Smooth muscle cell (in vitro differentiated cells): ENCODE results near the gene CCR2. TPM values are rescaled to one million over a fixed set of nuclear protein-coding genes. Genes with fewer than 3 reads are reported as not detected.

Source experiments
- DNase-seq: peaks from one replicate; lab custom pipeline; 2025; ENCODE audit not compliant: unreplicated experiment; lab: John Stamatoyannopoulos, UW
- H2AFZ ChIP-seq: fragments of 200-600 bp; sonication (generic); 2 replicates; pipeline ENCODE4 v1.6.0; 2016; ENCODE audit warnings: antibody characterized with exemption, low read depth, mild to moderate bottlenecking
- H3F3A ChIP-seq: fragments of 200-600 bp; sonication (generic); 2 replicates; pipeline ENCODE4 v1.6.0; 2017; ENCODE audit warnings: antibody characterized with exemption, low read depth
- H3K27ac ChIP-seq: fragments of 200-600 bp; sonication (generic); 2 replicates; pipeline ENCODE4 v1.5.1; 2016; ENCODE audit warnings: low read depth, mild to moderate bottlenecking
- H3K27me3 ChIP-seq: fragments of 200-600 bp; sonication (generic); 2 replicates; pipeline ENCODE4 v1.6.1; 2016; ENCODE audit warnings: low read depth, mild to moderate bottlenecking
- H3K36me3 ChIP-seq: fragments of 200-600 bp; sonication (generic); 2 replicates; pipeline ENCODE4 v1.5.1; 2016; ENCODE audit warnings: low read depth
- H3K4me1 ChIP-seq: fragments of 200-600 bp; sonication (generic); 2 replicates; pipeline ENCODE4 v1.5.1; 2016; ENCODE audit warnings: low read depth
- H3K4me2 ChIP-seq: fragments of 200-600 bp; sonication (generic); 2 replicates; pipeline ENCODE4 v1.6.0; 2016; ENCODE audit warnings: mild to moderate bottlenecking
- H3K4me3 ChIP-seq: fragments of 200-600 bp; sonication (generic); 2 replicates; pipeline ENCODE4 v1.5.1; 2016; ENCODE audit warnings: mild to moderate bottlenecking
- H3K79me2 ChIP-seq: fragments of 200-600 bp; sonication (generic); 2 replicates; pipeline ENCODE4 v1.6.0; 2016; ENCODE audit warnings: low read depth, mild to moderate bottlenecking
- H3K9ac ChIP-seq: fragments of 200-600 bp; sonication (generic); 2 replicates; pipeline ENCODE4 v1.6.0; 2016; ENCODE audit warnings: low read depth
- H3K9me3 ChIP-seq: fragments of 200-600 bp; sonication (generic); replicated peaks from 2 replicates; pipeline ENCODE4 v1.5.1; 2016; ENCODE audit warnings: low read depth
- H4K20me1 ChIP-seq: fragments of 200-600 bp; sonication (generic); 2 replicates; pipeline ENCODE4 v1.6.0; 2016; ENCODE audit warnings: low read depth
- WGBS: methylation state at CpG from one replicate; pipeline ENCODE4 v1.1.7; 2016; ENCODE audit warnings: low lambda C conversion rate; 5-methylcytosine and 5-hydroxymethylcytosine counted together
- polyA plus RNA-seq: library from polyadenylated mRNA; unstranded; fragments of >200 nt; fragmentation: Nextera tagmentation; extraction: Ambion mirVana; gene quantifications from 2 replicates; pipeline ENCODE4 v1.2.1, GENCODE V29; 2016
- total RNA-seq: library from RNA; depleted of rRNA; stranded (reverse); fragments of >200 nt; gene quantifications from 2 replicates; pipeline ENCODE4 v1.2.3, GENCODE V29; 2014
- TF ChIP-seq, protein P1 (sequence below): fragments of 200-600 bp; sonication (generic); IDR thresholded peaks from 2 replicates; pipeline ENCODE4 v1.5.1; 2017; ENCODE audit warnings: borderline replicate concordance, mild to moderate bottlenecking, antibody characterized with exemption; ENCODE audit not compliant: insufficient read depth, poor library complexity, severe bottlenecking

CCR2 gene
- total and polyA plus RNA-seq, 2 experiments from 2014 or later: not detected

DNA sequence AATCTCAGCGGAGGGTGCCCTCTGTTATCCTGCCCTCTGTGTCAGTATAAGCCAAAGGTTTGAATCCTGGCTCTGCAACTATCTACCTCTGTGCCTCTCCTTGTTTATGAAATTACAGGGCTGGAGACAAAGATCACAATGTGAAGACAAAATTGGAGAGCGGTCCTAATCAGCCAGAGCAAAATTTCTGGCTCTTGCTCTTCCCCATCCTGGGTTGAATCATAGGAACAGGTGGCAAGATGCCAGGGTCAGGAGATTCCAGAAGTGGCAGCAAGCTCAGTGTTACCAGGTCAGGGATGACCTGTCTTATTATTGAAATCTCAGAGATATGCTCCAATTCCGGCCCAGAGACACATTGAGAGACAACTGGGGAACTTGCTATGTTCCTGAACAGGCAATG is 2.3 kb upstream of the CCR2 start:
- TF ChIP-seq, protein P1, sequence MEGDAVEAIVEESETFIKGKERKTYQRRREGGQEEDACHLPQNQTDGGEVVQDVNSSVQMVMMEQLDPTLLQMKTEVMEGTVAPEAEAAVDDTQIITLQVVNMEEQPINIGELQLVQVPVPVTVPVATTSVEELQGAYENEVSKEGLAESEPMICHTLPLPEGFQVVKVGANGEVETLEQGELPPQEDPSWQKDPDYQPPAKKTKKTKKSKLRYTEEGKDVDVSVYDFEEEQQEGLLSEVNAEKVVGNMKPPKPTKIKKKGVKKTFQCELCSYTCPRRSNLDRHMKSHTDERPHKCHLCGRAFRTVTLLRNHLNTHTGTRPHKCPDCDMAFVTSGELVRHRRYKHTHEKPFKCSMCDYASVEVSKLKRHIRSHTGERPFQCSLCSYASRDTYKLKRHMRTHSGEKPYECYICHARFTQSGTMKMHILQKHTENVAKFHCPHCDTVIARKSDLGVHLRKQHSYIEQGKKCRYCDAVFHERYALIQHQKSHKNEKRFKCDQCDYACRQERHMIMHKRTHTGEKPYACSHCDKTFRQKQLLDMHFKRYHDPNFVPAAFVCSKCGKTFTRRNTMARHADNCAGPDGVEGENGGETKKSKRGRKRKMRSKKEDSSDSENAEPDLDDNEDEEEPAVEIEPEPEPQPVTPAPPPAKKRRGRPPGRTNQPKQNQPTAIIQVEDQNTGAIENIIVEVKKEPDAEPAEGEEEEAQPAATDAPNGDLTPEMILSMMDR: no peak
- no peak overlapping the region for H3K27ac ChIP-seq
- no peak overlapping the region for H3K4me2 ChIP-seq
- H3K9ac ChIP-seq: no peak overlapping the region
- DNase-seq: no peak
- no peaks in the 10 kb centered on the region for H3K4me1 ChIP-seq
- H4K20me1 ChIP-seq: no peaks in the 10 kb centered on the region
- no peak overlapping the region for H3K4me3 ChIP-seq
- H3K27me3 ChIP-seq: peaks cover 40% of the 10 kb centered on the region
- H2AFZ ChIP-seq: no peak overlapping the region
- no peaks in the 10 kb centered on the region for H3K79me2 ChIP-seq
- no peaks in the 10 kb centered on the region for H3K36me3 ChIP-seq
- no peaks in the 10 kb centered on the region for H3K9me3 ChIP-seq
- no peaks in the 10 kb centered on the region for H3F3A ChIP-seq
- WGBS: 95% methylated on average over 3 of the region's 3 CpGs

- no peak for DNase-seq
- no peak overlapping the region for H3K4me3 ChIP-seq
- H3F3A ChIP-seq: no peaks in the 10 kb centered on the region
- H4K20me1 ChIP-seq: no peaks in the 10 kb centered on the region
- no peak overlapping the region for H3K4me2 ChIP-seq
- no peaks in the 10 kb centered on the region for H3K36me3 ChIP-seq
- no peaks in the 10 kb centered on the region for H3K4me1 ChIP-seq
- H3K79me2 ChIP-seq: no peaks in the 10 kb centered on the region
- TF ChIP-seq, protein P1: no peak
- no peak overlapping the region for H2AFZ ChIP-seq
- peaks cover 43% of the 10 kb centered on the region for H3K27me3 ChIP-seq
- H3K27ac ChIP-seq: no peak overlapping the region
- WGBS: 93% methylated on average over 4 of the region's 4 CpGs
- H3K9me3 ChIP-seq: no peaks in the 10 kb centered on the region
- no peak overlapping the region for H3K9ac ChIP-seq
These were observed 821 bp upstream of the CCR2 start for GRCh38 chr3:46353090-46353489.

- H3K79me2 ChIP-seq: no peaks in the 10 kb centered on the region
- no peak overlapping the region for H3K9ac ChIP-seq
- H3F3A ChIP-seq: no peaks in the 10 kb centered on the region
- H3K4me1 ChIP-seq: no peaks in the 10 kb centered on the region
- no peak overlapping the region for H3K4me2 ChIP-seq
- peaks cover 43% of the 10 kb centered on the region for H3K27me3 ChIP-seq
- 81% methylated on average over 1 of the region's 1 CpG for WGBS
- no peaks in the 10 kb centered on the region for H3K9me3 ChIP-seq
- no peak overlapping the region for H3K4me3 ChIP-seq
- H2AFZ ChIP-seq: no peak overlapping the region
- DNase-seq: no peak
- TF ChIP-seq, protein P1: no peak
- H3K36me3 ChIP-seq: no peaks in the 10 kb centered on the region
- H3K27ac ChIP-seq: no peak overlapping the region
- H4K20me1 ChIP-seq: no peaks in the 10 kb centered on the region
These were observed 567 bp downstream of the CCR2 start for GRCh38 chr3:46354478-46354877.

DNA sequence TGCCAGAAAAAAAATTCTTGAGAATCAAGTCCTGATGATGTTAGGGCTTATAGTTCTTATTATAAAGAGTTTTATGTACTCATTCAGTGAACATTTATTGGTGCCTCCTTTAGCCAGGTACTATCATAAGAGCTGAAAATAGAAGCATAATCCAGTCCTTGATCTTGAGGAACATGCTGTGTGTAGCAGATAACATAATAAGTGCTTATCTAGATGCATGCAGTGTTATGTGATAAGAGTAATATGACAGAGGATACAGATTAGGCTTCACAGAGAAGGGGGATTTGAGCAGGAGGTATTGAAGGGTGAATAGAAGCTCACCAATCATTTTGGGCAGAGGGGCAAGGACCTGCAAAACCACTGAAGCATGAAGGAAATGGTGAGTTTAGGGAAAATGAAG is 1.1 kb downstream of the CCR2 start:
- H3K9me3 ChIP-seq: no peaks in the 10 kb centered on the region
- H4K20me1 ChIP-seq: no peaks in the 10 kb centered on the region
- TF ChIP-seq, protein P1: no peak
- no peak overlapping the region for H3K4me3 ChIP-seq
- H3K27ac ChIP-seq: no peak overlapping the region
- no peaks in the 10 kb centered on the region for H3K36me3 ChIP-seq
- no peak for DNase-seq
- H3K9ac ChIP-seq: no peak overlapping the region
- H3F3A ChIP-seq: no peaks in the 10 kb centered on the region
- peaks cover 43% of the 10 kb centered on the region for H3K27me3 ChIP-seq
- no peak overlapping the region for H3K4me2 ChIP-seq
- no peak overlapping the region for H2AFZ ChIP-seq
- no peaks in the 10 kb centered on the region for H3K4me1 ChIP-seq
- H3K79me2 ChIP-seq: no peaks in the 10 kb centered on the region
